Testis (tissue), 3 donors: Measurements from ENCODE around the gene ADAM33. TPM values are rescaled to one million over a fixed set of nuclear protein-coding genes. Genes with fewer than 3 reads are reported as not detected.

Source experiments
- DNase-seq: peaks from one replicate; pipeline ENCODE4 v3.0.0-alpha.2; 2019
- H3K27ac ChIP-seq, 2 donors: fragments of 200-600 bp; sonication (generic); one replicate each; pipeline ENCODE4 v1.5.1; 2019
- H3K27me3 ChIP-seq: fragments of 200-600 bp; sonication (generic); one replicate; pipeline ENCODE4 v1.5.1; 2019
- H3K36me3 ChIP-seq: fragments of 200-600 bp; sonication (generic); one replicate; pipeline ENCODE4 v1.5.1; 2017; ENCODE audit warnings: low read depth; ENCODE audit errors: missing control alignments
- H3K4me1 ChIP-seq: fragments of 200-600 bp; sonication (generic); one replicate; pipeline ENCODE4 v1.5.1; 2019
- H3K4me3 ChIP-seq, 2 donors: fragments of 200-600 bp; sonication (generic); one replicate each; pipeline ENCODE4 v1.5.1; 2017 to 2019
- H3K9me3 ChIP-seq: fragments of 200-600 bp; sonication (generic); one replicate; pipeline ENCODE4 v1.5.1; 2017
- POLR2A ChIP-seq: fragments of 450-650 bp; IDR thresholded peaks from one replicate; pipeline ENCODE4 v1.6.1; 2017; ENCODE audit warnings: antibody characterized with exemption, mild to moderate bottlenecking, moderate library complexity
- WGBS, 2 donors: methylation state at CpG; one replicate each; pipeline ENCODE4 v1.1.5; 2018; 5-methylcytosine and 5-hydroxymethylcytosine counted together
- intact Hi-C: fragments of 100-400 bp; cut with DNase I; formaldehyde crosslinking; loops from one replicate; pipeline ENCODE4 v1.15.1; 2023; ENCODE audit warnings: low total_unique reads
- polyA plus RNA-seq: library from polyadenylated mRNA; stranded (reverse); fragments of 350-450 nt; fragmentation: Illumina TruSeq; extraction: RNeasy Lipid Tissue Mini Kit (QIAGEN cat#74804); gene quantifications from one replicate; pipeline ENCODE4 v1.2.3, GENCODE V29; 2014; ENCODE audit warnings: low read depth, low replicate concordance; ENCODE audit not compliant: insufficient read depth
- total RNA-seq, 2 donors: library from RNA; depleted of rRNA; stranded (reverse); fragments of >200 nt; gene quantifications; one replicate each; pipeline ENCODE4 v1.2.3, GENCODE V29; 2016
- TF ChIP-seq, protein P1 (sequence below), 3 experiments: fragments of 450-650 bp in 2 of 3; fragments of 200-600 bp in 1 of 3; sonication (generic) in 1 of 3; IDR thresholded peaks; one replicate each; pipeline ENCODE4 v1.5.1; 2016 to 2019; ENCODE audit warnings: antibody characterized with exemption in 3 of 3, mild to moderate bottlenecking in 2 of 3, moderate library complexity in 1 of 3

ADAM33 gene
- total and polyA plus RNA-seq, 3 donors from 2014 or later: 25.5 to 61.1 (median 35.4) TPM

DNA sequence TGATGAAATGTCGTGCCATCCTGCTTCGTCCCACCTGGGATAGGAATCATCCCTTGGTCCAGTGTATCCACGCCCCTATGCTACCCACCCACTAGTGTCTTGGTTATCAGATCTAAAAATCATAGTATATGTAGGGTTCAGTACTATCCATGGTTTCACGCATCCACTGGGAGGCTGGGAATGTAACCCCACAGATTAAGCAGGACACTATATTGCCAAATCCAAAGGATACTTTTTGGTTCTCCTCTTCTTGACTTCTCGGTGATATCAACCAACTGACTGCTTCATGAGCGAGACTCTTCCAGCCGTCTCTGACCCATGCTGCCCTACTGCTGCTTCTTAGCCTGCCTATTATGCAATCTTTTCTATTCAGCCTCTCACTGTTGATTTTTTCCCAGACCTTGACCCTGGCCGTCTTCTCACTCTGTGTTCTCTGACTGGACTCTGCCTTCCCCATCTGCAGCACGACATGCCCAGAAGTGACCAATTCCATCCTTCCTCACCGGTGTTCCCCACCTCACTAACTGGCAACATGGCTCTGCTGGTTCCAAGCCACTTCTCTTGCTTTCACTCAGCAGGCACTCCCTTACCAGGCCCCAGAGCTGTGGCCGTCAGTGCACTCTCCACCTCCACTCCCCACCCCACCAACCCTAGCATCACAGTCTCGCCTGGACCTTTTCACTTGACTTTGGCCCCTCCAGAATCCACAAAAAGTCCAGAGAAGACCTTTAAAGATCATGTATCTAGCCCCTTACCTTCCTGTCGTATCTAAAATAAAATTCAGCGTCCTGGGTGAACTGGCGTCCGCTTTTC is 53.1 kb downstream of the ADAM33 start:
- no peaks in the 10 kb centered on the region for H3K36me3 ChIP-seq
- no peak for DNase-seq
- no peaks in the 10 kb centered on the region for H3K9me3 ChIP-seq

DNA sequence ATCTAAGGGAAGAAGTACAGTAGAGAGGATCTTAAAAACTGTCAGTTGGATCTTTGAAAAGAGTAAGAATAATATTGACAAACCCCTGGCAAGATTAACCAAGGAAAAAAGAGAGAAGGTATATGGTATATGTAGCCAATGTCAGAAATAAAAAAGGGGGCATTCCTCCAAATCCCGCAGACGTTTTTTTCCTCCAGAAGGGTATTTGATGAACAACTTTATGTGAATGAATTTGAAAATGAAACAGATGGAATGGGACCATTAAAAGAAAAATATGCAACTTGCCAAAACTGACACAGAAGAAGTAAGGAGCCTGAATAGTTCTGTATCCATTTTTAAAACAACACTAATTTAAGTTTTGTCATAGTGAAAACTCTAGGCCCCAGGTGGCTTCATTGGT is 54.3 kb downstream of the ADAM33 start:
- Histone ChIP-seq H3K27me3 (no peaks in the 10 kb centered on the region), H3K27ac (no peak overlapping the region), H3K4me1 (no peaks in the 10 kb centered on the region), H3K9me3 (no peaks in the 10 kb centered on the region), H3K4me3 (no peak overlapping the region), H3K36me3 (no peaks in the 10 kb centered on the region)
- no peak for TF ChIP-seq POLR2A
- TF ChIP-seq, protein P1, sequence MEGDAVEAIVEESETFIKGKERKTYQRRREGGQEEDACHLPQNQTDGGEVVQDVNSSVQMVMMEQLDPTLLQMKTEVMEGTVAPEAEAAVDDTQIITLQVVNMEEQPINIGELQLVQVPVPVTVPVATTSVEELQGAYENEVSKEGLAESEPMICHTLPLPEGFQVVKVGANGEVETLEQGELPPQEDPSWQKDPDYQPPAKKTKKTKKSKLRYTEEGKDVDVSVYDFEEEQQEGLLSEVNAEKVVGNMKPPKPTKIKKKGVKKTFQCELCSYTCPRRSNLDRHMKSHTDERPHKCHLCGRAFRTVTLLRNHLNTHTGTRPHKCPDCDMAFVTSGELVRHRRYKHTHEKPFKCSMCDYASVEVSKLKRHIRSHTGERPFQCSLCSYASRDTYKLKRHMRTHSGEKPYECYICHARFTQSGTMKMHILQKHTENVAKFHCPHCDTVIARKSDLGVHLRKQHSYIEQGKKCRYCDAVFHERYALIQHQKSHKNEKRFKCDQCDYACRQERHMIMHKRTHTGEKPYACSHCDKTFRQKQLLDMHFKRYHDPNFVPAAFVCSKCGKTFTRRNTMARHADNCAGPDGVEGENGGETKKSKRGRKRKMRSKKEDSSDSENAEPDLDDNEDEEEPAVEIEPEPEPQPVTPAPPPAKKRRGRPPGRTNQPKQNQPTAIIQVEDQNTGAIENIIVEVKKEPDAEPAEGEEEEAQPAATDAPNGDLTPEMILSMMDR (IDR thresholded peaks at IDR 0.05): no peak
- DNase-seq: no peak
- intact Hi-C loops: no loop called here
- 77 to 91% methylated on average over 2 of the region's 2 CpGs for WGBS, 2 donors

More for the DNA sequence above, 53.1 kb downstream of the ADAM33 start:
- no peak overlapping the region for H3K27ac ChIP-seq
- TF ChIP-seq POLR2A: no peak
- TF ChIP-seq, protein P1 (IDR thresholded peaks at IDR 0.05): no peak
- no peaks in the 10 kb centered on the region for H3K4me1 ChIP-seq
- no peak overlapping the region for H3K4me3 ChIP-seq
- H3K27me3 ChIP-seq: no peaks in the 10 kb centered on the region
- WGBS, 2 donors: 85 to 89% methylated on average over 16 of the region's 16 CpGs
- intact Hi-C loops: no loop called here

GRCh38 chr20:3622406-3622805 is 59.4 kb downstream of the ADAM33 start:
- WGBS, 2 donors: 90 to 95% methylated on average over 4 of the region's 4 CpGs
- no peak overlapping the region for H3K4me3 ChIP-seq
- no peak overlapping the region for H3K27ac ChIP-seq
- H3K27me3 ChIP-seq: no peaks in the 10 kb centered on the region
- no peak for DNase-seq
- intact Hi-C loops: no loop called here
- no peaks in the 10 kb centered on the region for H3K9me3 ChIP-seq
- no peak for TF ChIP-seq POLR2A
- TF ChIP-seq, protein P1 (IDR thresholded peaks at IDR 0.05): no peak
- no peaks in the 10 kb centered on the region for H3K36me3 ChIP-seq
- no peaks in the 10 kb centered on the region for H3K4me1 ChIP-seq

DNA sequence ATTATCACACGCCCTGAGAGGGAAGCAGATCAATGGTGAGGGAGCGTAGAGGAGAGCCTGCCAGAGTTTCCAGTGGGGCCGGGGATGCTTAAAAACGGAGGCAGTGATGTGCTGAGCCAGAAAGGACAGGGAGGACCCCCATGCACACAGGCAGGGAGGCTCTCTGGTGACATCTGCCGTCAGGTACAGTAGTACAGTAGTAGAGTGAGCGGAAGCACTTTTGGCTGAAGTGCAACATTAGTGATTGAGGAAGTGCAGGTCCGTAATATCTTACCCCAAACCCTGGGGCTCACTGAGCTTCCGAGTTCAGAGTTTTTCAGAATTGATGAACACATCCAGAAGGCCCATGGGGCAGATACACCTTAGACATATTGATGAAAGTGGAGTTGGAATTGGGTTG is 60.7 kb downstream of the ADAM33 start:
- Histone ChIP-seq H3K27ac (no peak overlapping the region), H3K4me1 (no peaks in the 10 kb centered on the region), H3K27me3 (no peaks in the 10 kb centered on the region), H3K36me3 (no peaks in the 10 kb centered on the region), H3K9me3 (no peaks in the 10 kb centered on the region), H3K4me3 (no peak overlapping the region)
- intact Hi-C loops: no loop called here
- TF ChIP-seq POLR2A: no peak
- TF ChIP-seq, protein P1 (IDR thresholded peaks at IDR 0.05): no peak
- no peak for DNase-seq
- WGBS, 2 donors: 87 to 92% methylated on average over 8 of the region's 8 CpGs

Other genes starting within 250 kb of the ADAM33 start
- 10 to 100 TPM; 39.4 to 42.7 TPM for gene ATRN, start 211.0 kb downstream of the ADAM33 start, total RNA-seq
- gene ATRN, start 211.0 kb downstream of the ADAM33 start, polyA plus RNA-seq: 43.8 TPM
- under 1 TPM; 0.31 to 0.74 TPM for gene GFRA4, start 18.6 kb downstream of the ADAM33 start, total RNA-seq
- 0.51 TPM for gene GFRA4, start 18.6 kb downstream of the ADAM33 start, polyA plus RNA-seq
- gene SIGLEC1, start 30.6 kb upstream of the ADAM33 start, total RNA-seq: 1 to 10 TPM; 4.3 to 9.4 TPM
- 6.6 TPM for gene SIGLEC1, start 30.6 kb upstream of the ADAM33 start, polyA plus RNA-seq
- gene HSPA12B, start 50.7 kb upstream of the ADAM33 start, total RNA-seq: 10 to 100 TPM; 10.7 to 11.1 TPM
- gene HSPA12B, start 50.7 kb upstream of the ADAM33 start, polyA plus RNA-seq: 8.0 TPM
- gene ADISSP, start 85.7 kb upstream of the ADAM33 start, total RNA-seq: 10 to 100 TPM; 17.6 to 19.7 TPM
- 36.5 TPM for gene ADISSP, start 85.7 kb upstream of the ADAM33 start, polyA plus RNA-seq
- gene SPEF1, start 99.4 kb upstream of the ADAM33 start, total RNA-seq: 10 to 100 TPM in 1 of 2 donors, 1 to 10 TPM in 1; 9.8 to 12.1 TPM
- 28.8 TPM for gene SPEF1, start 99.4 kb upstream of the ADAM33 start, polyA plus RNA-seq
- gene CENPB, start 104.7 kb upstream of the ADAM33 start, total RNA-seq: 10 to 100 TPM; 32.2 to 44.1 TPM
- gene CENPB, start 104.7 kb upstream of the ADAM33 start, polyA plus RNA-seq: 24.8 TPM
- 10 to 100 TPM; 25.4 to 45.6 TPM for gene CDC25B, start 114.3 kb upstream of the ADAM33 start, total RNA-seq
- 14.4 TPM for gene CDC25B, start 114.3 kb upstream of the ADAM33 start, polyA plus RNA-seq
- gene AP5S1, start 138.5 kb upstream of the ADAM33 start, total RNA-seq: 10 to 100 TPM; 25.9 to 26.6 TPM
- 26.0 TPM for gene AP5S1, start 138.5 kb upstream of the ADAM33 start, polyA plus RNA-seq
- gene MAVS, start 164.8 kb upstream of the ADAM33 start, total RNA-seq: 10 to 100 TPM; 28.5 to 34.6 TPM
- gene MAVS, start 164.8 kb upstream of the ADAM33 start, polyA plus RNA-seq: 14.5 TPM
- gene PANK2, start 207.4 kb upstream of the ADAM33 start, total RNA-seq: 10 to 100 TPM; 63.4 to 71.2 TPM
- gene PANK2, start 207.4 kb upstream of the ADAM33 start, polyA plus RNA-seq: 57.9 TPM